HG02678 (cell line): Measurements from ENCODE around the gene SLC35B2.
"Not testable (repeated sequence)": the region's sequence is repeated elsewhere in the genome, so short reads cannot be mapped to it uniquely, and the experiment has no call there.

Source experiments
- ATAC-seq: cut with Tn5 transposase; IDR thresholded peaks from one replicate; pipeline ENCODE4 v1.9.1; 2021; ENCODE audit warnings: mild to moderate bottlenecking, moderate library complexity; ENCODE audit not compliant: unreplicated experiment

SLC35B2 gene

DNA sequence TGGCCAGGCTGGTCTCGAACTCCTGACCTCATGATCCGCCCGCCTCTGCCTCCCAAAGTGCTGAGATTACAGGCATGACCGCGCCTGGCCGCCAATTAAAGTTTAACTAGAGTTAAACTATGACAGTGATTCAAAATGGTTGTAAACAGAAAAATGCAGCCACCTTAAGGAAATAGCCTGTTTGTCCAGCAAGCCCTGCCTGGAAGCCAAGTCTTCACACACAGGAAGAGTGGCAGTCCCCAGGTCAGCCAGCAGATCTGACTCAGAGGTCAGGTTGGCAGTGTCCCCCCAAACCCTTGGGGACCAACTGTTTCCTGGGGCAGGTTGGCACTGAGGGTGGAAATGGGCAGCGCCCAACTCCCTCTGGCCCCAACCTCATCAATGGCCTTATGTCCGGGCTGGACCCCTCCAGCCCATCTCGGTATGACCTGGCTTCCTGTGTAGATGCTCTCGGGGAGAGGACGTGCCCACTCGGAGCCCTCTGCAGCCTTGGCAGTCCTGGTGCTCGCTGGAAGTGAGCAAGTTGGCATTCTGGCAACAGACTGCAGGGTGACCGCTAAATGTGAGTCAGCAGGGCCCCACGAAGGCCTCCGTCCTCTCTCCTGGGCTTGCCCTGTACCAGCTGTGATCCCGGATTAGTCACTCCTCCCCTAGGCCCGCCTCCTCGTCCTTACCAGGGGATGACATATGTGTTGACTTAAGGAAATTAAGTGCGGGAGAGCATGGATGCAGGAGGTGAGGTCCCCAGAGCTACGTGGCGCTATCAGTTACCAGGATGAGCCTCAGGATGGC, 20.1 kb downstream of the SLC35B2 start:
- peak; percentile 73 for ATAC-seq

DNA sequence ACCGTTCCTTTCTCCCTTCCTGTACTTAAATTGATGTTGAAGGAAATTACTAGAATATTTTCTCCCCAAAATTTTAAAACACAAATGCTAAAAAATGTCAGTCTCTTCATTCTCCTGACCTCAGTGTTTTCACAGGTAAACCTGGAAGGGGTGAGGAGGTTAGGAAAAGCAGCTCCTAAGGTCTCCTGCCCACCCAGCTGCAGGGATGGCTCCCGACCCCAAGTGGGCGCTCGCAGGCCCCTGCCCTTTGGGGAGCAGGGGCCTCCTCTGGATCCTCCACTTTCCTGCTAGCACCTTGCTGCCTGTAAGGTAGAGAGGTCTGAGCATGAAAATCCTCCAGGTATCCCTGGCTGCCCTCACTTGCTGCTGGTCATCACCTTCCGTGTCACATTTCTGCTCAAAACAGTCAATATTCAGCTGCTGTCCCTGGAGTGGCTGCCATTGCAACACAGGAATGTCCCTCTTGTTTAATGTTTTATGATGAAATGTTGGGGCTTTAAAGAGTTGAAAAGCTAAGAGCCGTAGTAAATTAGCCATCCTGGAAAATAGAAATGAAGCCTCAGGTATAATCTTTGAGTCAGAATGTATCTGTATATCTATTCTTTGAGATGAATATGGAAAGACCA, 21.3 kb downstream of the SLC35B2 start:
- no peak for ATAC-seq

DNA sequence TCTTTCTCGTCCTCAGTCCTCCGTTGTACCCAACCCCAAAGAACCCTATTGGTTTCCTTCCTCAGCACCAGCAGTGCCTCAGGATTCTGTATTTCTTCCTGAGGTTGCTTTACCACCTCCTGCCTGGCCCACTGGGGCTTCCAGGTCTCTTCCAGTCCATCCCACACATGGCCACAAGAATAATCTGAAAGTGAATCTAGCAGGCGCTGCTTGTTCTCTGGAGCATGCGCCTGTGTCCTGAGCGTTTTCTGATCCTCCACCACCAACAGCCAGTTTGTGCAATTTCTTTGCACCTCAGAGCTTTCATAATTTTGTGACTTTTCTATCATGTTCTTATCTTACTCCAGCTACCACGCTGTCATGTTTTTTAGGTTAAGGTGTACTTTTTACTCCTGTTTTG, 22.1 kb downstream of the SLC35B2 start:
- ATAC-seq: no peak

DNA sequence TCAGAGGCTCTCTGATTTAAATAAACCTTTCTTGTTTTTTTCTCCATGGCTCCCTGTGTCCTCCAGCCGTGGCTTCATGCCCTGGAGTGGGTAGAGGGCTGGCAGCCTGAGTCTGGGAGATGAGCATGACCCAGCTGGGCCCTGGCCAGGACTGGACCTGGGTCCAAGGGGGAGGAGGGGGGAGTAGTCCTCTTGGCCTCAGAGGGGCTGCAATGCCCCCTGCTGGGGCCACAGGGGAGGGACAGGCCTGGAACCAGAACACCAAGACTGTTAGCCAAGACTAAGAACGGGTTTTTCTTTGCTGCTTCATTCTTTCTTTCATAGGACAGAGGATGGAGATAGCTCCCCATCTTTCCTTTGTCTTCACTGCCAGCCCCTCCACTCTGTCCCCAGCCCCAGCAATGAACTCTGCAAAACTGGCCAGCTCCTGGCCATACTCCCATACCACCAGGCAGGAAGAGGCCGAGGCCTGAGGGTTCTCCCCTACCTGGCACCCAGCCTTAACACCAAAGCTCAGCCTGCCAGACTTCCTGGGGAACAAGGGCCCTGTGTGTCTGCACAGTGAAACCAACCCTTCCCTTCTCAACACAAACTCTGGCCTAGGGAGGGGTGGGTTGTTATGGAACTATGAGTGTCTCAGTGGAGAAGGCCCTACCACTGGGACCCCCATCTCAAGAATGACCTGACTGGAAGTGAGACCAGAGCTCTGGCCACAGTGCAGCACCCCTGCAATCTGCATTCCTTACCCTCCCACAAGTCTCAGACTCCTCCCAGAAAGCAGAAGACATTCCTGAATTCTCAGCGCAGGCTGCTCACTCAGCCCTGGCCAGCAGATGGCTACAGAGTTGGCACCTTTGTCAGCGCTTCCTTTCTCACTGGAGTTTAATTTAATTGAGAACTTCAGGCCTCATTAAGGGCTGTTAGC, 23.0 kb downstream of the SLC35B2 start:
- ATAC-seq: no peak

DNA sequence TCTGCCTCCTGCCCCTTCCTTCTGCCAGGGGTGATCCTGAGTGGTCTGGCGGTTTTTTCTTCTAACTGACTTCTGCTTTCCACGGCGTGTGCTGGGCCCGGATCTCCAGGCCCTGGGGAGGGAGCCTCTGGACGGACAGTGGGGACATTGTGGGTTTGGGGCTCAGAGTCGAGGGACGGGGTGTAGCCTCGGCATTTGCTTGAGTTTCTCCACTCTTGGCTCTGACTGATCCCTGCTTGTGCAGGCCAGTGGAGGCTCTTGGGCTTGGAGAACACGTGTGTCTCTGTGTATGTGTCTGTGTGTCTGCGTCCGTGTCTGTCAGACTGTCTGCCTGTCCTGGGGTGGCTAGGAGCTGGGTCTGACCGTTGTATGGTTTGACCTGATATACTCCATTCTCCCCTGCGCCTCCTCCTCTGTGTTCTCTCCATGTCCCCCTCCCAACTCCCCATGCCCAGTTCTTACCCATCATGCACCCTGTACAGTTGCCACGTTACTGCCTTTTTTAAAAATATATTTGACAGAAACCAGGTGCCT, 23.7 kb downstream of the SLC35B2 start:
- no peak for ATAC-seq

DNA sequence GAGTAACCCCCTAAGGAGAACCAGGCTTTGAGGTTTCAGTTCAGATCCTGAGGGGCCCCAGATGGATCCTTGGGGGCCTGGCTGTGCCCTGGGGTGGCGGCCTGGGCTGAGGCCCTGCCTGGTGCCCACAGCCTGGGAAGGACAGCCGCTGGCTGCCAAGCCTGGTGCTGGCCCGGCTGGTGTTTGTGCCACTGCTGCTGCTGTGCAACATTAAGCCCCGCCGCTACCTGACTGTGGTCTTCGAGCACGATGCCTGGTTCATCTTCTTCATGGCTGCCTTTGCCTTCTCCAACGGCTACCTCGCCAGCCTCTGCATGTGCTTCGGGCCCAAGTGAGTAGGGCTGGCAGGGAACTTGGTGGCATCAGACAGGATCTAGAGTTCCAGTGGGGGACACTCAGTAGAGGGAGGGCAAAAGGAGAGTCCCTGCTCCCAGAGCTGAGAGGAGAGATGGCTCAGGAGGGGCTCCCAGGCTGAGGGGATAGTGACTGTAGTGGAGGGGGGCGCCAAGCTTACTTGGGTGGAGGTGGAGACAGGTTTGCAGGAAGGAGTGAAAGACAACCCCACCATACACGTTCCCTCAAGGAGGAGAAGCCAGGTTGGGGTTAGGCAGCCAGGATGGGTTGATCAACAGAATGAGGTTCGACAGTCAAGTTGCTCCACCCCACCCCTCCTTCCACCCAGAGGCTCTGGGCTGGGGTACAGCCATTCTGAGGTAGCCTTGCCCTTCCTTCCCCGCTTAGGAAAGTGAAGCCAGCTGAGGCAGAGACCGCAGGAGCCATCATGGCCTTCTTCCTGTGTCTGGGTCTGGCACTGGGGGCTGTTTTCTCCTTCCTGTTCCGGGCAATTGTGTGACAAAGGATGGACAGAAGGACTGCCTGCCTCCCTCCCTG, 24.4 kb downstream of the SLC35B2 start:
- no peak for ATAC-seq

DNA sequence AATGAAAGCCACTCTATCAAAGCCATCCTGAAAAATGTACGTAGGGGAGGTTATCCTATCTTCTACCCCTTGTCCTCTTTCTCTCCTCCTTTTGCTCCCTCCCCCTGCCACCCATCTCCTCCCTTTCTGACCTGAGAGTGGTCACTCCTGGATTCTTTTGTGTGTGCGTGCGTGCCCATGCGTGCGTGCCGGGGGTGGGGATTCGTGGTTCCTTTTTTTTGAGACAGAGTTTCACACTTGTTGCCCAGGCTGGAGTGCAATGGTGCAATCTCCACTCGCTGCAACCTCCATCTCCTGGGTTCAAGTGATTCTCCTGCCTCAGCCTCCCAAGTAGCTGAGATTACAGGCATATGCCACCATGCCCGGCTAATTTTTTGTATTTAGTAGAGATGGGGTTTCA, 25.9 kb downstream of the SLC35B2 start:
- not testable (repeated sequence) for ATAC-seq

DNA sequence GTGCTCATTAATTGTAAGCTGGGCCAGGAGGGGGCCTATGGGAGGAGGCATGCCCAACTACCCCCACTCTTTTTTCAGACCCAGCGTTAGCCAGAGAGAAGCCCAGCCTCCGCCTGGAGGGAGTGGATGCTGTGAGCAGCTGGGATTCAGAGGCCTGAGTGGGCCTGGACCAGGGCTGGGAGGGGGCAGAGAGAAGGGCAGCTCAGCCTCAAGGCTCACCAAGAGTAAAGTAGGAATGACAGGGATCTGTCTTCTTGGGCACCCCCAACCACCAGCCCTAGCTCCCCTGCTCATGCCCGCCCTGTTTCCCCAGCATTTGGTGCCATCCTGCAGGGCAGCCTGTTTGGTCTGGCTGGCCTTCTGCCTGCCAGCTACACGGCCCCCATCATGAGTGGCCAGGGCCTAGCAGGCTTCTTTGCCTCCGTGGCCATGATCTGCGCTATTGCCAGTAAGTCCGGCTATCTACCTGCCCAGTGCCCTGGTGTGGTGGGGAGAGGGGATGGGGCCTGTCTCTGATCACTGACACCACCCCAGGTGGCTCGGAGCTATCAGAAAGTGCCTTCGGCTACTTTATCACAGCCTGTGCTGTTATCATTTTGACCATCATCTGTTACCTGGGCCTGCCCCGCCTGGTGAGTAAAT, 27.2 kb downstream of the SLC35B2 start:
- ATAC-seq: no peak

DNA sequence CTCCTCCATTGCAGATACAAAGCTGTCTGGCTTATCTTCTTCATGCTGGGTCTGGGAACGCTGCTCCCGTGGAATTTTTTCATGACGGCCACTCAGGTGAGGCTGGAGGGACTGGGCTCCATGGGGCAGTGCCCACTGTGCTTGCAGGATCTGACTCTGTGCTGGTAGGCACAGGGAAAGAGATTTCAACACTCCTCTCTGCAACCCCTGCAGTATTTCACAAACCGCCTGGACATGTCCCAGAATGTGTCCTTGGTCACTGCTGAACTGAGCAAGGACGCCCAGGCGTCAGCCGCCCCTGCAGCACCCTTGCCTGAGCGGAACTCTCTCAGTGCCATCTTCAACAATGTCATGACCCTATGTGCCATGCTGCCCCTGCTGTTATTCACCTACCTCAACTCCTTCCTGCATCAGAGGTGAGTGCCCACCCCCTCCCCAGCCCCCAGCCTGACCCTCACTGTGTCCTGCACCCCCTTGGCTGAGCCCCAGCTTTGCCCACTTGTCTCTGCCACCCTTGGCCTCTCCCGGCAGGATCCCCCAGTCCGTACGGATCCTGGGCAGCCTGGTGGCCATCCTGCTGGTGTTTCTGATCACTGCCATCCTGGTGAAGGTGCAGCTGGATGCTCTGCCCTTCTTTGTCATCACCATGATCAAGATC, 27.8 kb downstream of the SLC35B2 start:
- no peak for ATAC-seq

DNA sequence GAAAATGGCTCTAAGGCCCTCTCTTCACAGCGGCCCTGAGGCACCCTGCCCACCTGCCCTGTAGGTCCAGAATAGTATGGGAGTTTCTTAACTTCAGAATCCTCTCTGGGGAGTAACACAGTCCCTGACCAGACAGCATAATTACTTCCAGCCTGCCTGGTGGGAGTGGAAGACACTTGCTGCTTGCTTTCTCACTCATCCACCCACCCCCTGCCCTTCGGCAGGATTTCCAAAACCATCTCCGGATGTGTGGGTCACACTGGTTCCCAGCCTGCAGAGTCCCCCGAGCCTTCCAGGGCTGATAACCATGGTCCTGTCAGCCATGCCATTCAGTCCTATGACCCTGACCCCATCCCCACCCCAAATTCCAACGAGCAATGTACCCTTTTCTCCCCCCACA, 28.5 kb downstream of the SLC35B2 start:
- ATAC-seq: no peak

DNA sequence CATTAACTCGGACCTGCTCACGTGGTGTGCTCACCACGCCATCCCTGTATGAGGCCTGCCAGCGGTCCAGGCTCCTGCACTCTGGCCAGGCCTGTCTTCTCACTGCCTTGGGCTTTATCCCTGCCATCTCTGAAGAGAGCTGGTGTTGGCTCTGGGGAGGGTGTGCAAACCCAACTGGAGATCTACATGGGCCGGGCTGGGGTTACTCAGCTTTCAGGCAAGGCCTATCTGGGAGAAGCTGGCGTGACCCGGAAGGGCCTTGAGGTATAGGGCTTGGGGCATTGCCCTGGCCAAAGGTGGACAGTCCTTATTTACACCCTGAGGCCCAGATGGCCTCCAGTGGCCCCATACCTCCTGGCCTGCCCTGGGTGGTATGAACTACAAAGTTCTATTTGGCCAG, 28.9 kb downstream of the SLC35B2 start:
- no peak for ATAC-seq

DNA sequence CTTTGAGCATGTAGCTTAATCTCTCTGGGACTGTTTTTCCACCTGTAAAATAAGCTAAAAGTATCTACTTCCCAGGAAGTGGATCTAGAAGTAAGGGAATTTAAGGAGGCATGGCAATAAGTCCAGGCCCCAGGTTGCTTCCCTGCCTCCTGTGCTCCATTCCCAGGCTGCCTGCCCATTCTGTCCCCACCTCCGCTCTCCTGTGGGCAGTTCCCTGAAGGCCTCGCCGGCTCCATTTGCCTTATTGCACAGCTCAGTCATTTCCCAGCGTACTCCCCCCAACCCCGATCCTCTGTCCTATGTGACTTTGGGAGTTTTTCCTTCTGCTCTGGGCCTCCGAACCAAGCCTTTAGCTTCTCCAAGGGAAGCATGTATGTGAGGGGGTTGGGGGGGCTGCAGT, 29.3 kb downstream of the SLC35B2 start:
- no peak for ATAC-seq

DNA sequence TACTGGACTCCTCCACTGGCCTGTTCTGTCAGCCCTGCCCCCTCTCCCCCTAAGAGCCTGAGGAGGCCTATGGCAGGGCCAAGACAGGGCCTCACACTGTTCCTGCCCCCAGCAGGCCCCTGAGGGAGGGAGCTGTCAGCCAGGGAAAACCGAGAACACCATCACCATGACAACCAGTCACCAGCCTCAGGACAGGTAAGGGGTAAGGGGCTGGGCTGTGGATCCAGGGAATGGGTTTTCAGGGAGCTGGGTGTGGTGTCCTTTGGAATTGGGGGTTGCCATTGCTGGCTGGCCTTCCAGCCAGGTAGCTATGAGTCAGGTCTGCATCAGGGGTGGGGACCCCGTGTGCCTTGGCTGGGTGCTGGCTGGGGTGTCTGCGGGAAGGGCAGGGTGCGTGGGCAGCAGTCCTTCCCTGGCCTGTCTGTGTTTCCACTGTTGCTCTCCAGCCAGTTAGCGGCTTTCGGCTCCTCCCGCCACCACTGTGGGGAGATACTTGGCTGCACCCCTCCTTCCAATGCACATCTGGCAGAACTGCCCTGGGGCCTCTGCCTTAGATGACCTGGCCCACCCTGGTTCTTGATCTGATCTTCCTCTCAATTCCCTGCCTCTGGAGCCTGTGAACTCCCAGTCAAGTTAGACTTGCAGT, 30.1 kb downstream of the SLC35B2 start:
- no peak for ATAC-seq

DNA sequence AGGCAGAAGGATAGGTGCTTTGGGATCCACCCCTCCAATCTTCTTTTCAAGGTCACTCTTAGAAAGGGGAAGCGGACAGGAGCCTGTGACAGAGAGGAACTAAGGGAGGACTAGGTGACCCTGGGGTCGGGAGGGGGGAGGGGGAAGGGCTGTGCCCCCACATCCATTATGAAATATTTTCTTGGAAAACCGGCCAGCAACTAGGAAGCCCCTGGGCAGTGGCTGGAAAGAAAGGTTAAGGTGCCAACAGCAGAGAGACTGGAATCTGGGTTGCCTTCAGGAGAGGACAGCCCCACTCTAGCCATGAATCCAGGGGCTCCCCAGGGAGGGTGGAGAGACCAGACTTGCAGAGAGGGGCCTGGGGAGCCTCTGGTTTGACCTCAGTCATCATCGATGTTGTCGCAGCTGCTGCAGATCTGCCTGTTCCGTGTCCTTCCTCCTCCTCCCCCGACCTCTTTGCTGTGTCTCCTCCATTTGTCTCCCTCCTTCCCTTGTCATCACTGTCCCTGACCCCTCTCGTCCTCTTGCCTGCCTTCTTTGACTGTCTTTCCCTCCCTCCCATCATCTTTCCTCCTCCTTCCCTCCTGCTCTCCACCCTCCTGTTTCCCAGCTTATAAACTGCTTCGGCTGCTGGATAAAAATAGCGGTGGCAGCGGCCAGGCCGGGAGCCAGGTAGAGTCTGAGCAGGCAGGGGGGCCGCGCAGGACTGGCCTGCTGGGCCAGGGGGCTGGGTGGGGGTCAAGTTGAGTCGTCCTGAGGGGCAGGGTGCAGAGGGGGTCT, 30.8 kb downstream of the SLC35B2 start:
- no peak for ATAC-seq

DNA sequence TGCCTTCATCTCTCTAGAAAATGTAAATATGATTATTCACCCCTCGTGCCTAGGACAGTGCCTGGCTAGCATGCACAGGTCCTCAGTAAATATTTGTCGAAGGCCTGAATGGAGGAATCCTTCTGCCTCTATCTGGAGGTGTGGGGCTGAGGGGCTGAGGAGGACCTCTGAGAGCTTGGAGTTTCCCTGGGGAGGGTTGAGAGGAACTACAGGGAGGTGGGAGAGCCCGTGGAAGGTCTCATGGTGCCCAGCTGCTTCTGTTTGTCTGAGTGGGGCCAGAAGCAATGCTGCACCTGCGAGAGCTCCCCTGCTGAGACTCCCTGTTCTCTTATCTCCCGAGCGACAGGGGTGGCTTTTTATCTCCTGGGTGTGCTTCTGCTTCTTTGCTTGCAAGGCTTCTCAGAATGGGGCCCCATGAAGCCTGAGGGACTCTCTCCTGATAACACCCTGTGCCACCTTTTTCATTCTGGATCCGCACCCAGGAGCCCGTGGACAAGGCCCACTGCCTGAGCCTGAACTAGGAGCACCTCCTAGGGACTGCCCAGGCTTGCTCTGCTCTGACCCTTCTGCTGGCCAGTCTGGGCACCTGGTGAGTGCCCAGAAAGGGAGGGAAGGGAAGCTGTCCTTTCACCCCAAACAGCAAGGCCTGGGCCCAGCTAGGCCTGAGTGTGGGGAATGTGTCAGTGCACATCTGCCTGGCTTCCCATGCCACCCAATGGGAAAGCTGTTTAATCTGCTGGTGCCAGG, 31.6 kb downstream of the SLC35B2 start:
- no peak for ATAC-seq

DNA sequence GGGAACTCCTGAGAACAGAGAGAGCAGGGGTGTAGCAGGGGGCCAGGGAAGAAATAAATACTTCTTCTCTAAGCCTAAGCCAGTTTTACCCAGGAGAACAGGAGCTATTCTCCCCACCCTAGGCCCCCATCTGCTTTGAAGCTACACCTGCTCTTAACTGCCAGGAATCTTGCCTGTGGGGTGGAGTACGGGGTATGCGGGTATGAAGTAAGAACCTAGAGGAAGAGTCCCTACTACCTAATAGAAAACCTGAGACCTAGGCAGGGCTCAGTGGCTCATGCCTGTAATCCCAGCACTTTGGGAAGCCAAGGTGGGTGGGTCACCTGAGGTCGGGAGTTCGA, 32.4 kb downstream of the SLC35B2 start:
- ATAC-seq: no peak
